ENCODE results near the gene SLC25A34.
A peak's percentile ranks its signal among the peaks of the same experiment; 100 is the strongest.

SLC25A34 gene

GRCh38 chr1:15751717-15752116 lies 15.7 kb downstream of the SLC25A34 start:
- FAIRE-seq: no peak
- no peak for DNase-seq (ENCODE audit: low spot score)

- no peak for DNase-seq (ENCODE audit: low spot score)
Observed at GRCh38 chr1:15753776-15754175, 17.7 kb downstream of the SLC25A34 start.

GRCh38 chr1:15755021-15755645 lies 19.1 kb downstream of the SLC25A34 start:
- FAIRE-seq: no peak
- DNase-seq (ENCODE audit: low spot score): no peak

More at GRCh38 chr1:15753776-15754175, 17.7 kb downstream of the SLC25A34 start:
- no peak for FAIRE-seq

GRCh38 chr1:15755646-15756040 lies 19.6 kb downstream of the SLC25A34 start:
- DNase-seq (ENCODE audit: low spot score) (no peak), FAIRE-seq (no peak)

- no peak for DNase-seq (ENCODE audit: low spot score)
- FAIRE-seq: no peak
Observed at GRCh38 chr1:15756143-15757015, 20.3 kb downstream of the SLC25A34 start.

GRCh38 chr1:15757016-15757543 lies 21.0 kb downstream of the SLC25A34 start:
- DNase-seq (ENCODE audit: low spot score): no peak

GRCh38 chr1:15757575-15758342 lies 21.7 kb downstream of the SLC25A34 start:
- DNase-seq (ENCODE audit: low spot score) (no peak), FAIRE-seq (no peak)

More at GRCh38 chr1:15757016-15757543, 21.0 kb downstream of the SLC25A34 start:
- FAIRE-seq: no peak

GRCh38 chr1:15758343-15758931 lies 22.4 kb downstream of the SLC25A34 start, which contains the start of gene FBLIM1:
Gene FBLIM1 (plus strand): TSS chr1:15758795. CDS start chr1:15764984, 6,189 bp downstream.
- FAIRE-seq: no peak
- DNase-seq (ENCODE audit: low spot score): no peak

- no peak for DNase-seq (ENCODE audit: low spot score)
- no peak for FAIRE-seq
Observed at GRCh38 chr1:15758953-15759661, 23.0 kb downstream of the SLC25A34 start.

GRCh38 chr1:15760520-15761211 lies 24.6 kb downstream of the SLC25A34 start:
- peak; percentile 38 for DNase-seq (ENCODE audit: low spot score)
- no peak for FAIRE-seq

- FAIRE-seq (no peak), DNase-seq (ENCODE audit: low spot score) (no peak)
Observed at GRCh38 chr1:15761366-15762128, 25.5 kb downstream of the SLC25A34 start.

- no peak for FAIRE-seq
- no peak for DNase-seq (ENCODE audit: low spot score)
Observed at GRCh38 chr1:15762546-15762945, 26.5 kb downstream of the SLC25A34 start.

- no peak for FAIRE-seq
- no peak for DNase-seq (ENCODE audit: low spot score)
Observed at GRCh38 chr1:15764269-15764764, 28.3 kb downstream of the SLC25A34 start.

GRCh38 chr1:15764890-15765289 lies 28.8 kb downstream of the SLC25A34 start:
- DNase-seq (ENCODE audit: low spot score) (no peak), FAIRE-seq (no peak)

- DNase-seq (ENCODE audit: low spot score): peak; percentile 90
- FAIRE-seq: peak; percentile 53
Observed at GRCh38 chr1:15765495-15766194, 29.6 kb downstream of the SLC25A34 start.

GRCh38 chr1:15767941-15768340 lies 31.9 kb downstream of the SLC25A34 start:
- FAIRE-seq: no peak
- no peak for DNase-seq (ENCODE audit: low spot score)

GRCh38 chr1:15768388-15768787 lies 32.3 kb downstream of the SLC25A34 start:
- DNase-seq (ENCODE audit: low spot score): no peak
- no peak for FAIRE-seq

GRCh38 chr1:15770313-15770962 lies 34.4 kb downstream of the SLC25A34 start:
- FAIRE-seq (no peak), DNase-seq (ENCODE audit: low spot score) (no peak)
